H9 (cell line): ENCODE measurements around the gene PRPH2. TPM values are rescaled to one million over a fixed set of nuclear protein-coding genes. Genes with fewer than 3 reads are reported as not detected.

Experiments
- DNase-seq: peaks from one replicate; pipeline ENCODE4 v3.0.0-alpha.2; 2017
- H2AFZ ChIP-seq: one replicate; pipeline ENCODE4 v1.6.1; 2013; ENCODE audit warnings: mild to moderate bottlenecking, low read length, control low read depth, moderate library complexity
- H2AK5ac ChIP-seq: 2 replicates; pipeline ENCODE4 v1.6.1; 2013; ENCODE audit warnings: low read length, control low read depth, mixed read lengths; ENCODE audit not compliant: insufficient read length
- H2BK120ac ChIP-seq: one replicate; pipeline ENCODE4 v1.6.1; 2013; ENCODE audit warnings: low read depth, mild to moderate bottlenecking, low read length, control low read depth, inconsistent platforms; ENCODE audit not compliant: poor library complexity, severe bottlenecking
- H2BK12ac ChIP-seq: 2 replicates; pipeline ENCODE4 v1.6.1; 2013; ENCODE audit warnings: low read length, control low read depth, mixed read lengths, low read depth; ENCODE audit not compliant: insufficient read length
- H2BK15ac ChIP-seq: 2 replicates; pipeline ENCODE4 v1.6.1; 2013; ENCODE audit warnings: low read depth, low read length, control low read depth
- H2BK20ac ChIP-seq: one replicate; pipeline ENCODE4 v1.6.1; 2013; ENCODE audit warnings: low read depth, mild to moderate bottlenecking, low read length, control low read depth, inconsistent platforms; ENCODE audit not compliant: poor library complexity, severe bottlenecking
- H2BK5ac ChIP-seq: 2 replicates; pipeline ENCODE4 v1.6.1; 2013; ENCODE audit warnings: low read length, control low read depth, mixed read lengths; ENCODE audit not compliant: insufficient read length
- H3K14ac ChIP-seq: 2 replicates; pipeline ENCODE4 v1.6.1; 2013; ENCODE audit warnings: low read length, control low read depth; ENCODE audit not compliant: insufficient read depth
- H3K18ac ChIP-seq: 2 replicates; pipeline ENCODE4 v1.6.1; 2013; ENCODE audit warnings: low read depth, mild to moderate bottlenecking, mixed read lengths, low read length, control low read depth; ENCODE audit not compliant: insufficient read length
- H3K23ac ChIP-seq: 2 replicates; pipeline ENCODE4 v1.6.1; 2013; ENCODE audit warnings: low read length, control low read depth, mixed read lengths, low read depth; ENCODE audit not compliant: insufficient read length
- H3K23me2 ChIP-seq: 2 replicates; pipeline ENCODE4 v1.6.1; 2013; ENCODE audit warnings: low read depth, mild to moderate bottlenecking, mixed read lengths, low read length, control low read depth; ENCODE audit not compliant: insufficient read length, poor library complexity, severe bottlenecking
- H3K27ac ChIP-seq: 2 replicates; pipeline ENCODE4 v1.5.1; 2013; ENCODE audit warnings: low read length, control low read depth, mixed read lengths, low read depth; ENCODE audit not compliant: insufficient read length
- H3K27me3 ChIP-seq: 2 replicates; pipeline ENCODE4 v1.6.1; 2013; ENCODE audit warnings: low read length, control low read depth, inconsistent platforms; ENCODE audit not compliant: insufficient read depth
- H3K4ac ChIP-seq: 2 replicates; pipeline ENCODE4 v1.6.1; 2013; ENCODE audit warnings: low read depth, mild to moderate bottlenecking, control low read depth, inconsistent platforms, low read length, moderate library complexity
- H3K4me1 ChIP-seq: 2 replicates; pipeline ENCODE4 v1.6.1; 2013; ENCODE audit warnings: low read length, control low read depth, inconsistent platforms; ENCODE audit not compliant: insufficient read depth
- H3K4me2 ChIP-seq: 2 replicates; pipeline ENCODE4 v1.6.1; 2013; ENCODE audit warnings: low read length, control low read depth, mixed read lengths; ENCODE audit not compliant: insufficient read length, insufficient read depth
- H3K56ac ChIP-seq: 2 replicates; pipeline ENCODE4 v1.6.1; 2013; ENCODE audit warnings: low read depth, mild to moderate bottlenecking, mixed read lengths, low read length, control low read depth; ENCODE audit not compliant: insufficient read length
- H3K79me1 ChIP-seq: 2 replicates; pipeline ENCODE4 v1.6.1; 2013; ENCODE audit warnings: low read depth, mild to moderate bottlenecking, moderate library complexity, low read length, control low read depth, inconsistent platforms; ENCODE audit not compliant: insufficient read depth, poor library complexity, severe bottlenecking
- H3K79me2 ChIP-seq: 2 replicates; pipeline ENCODE4 v1.6.1; 2013; ENCODE audit warnings: low read length, control low read depth, inconsistent platforms; ENCODE audit not compliant: insufficient read depth
- H3K9ac ChIP-seq: 2 replicates; pipeline ENCODE4 v1.6.1; 2013; ENCODE audit warnings: low read length, control low read depth, mixed read lengths; ENCODE audit not compliant: insufficient read length; ENCODE audit errors: extremely low read depth
- H3K9me3 ChIP-seq: one replicate; pipeline ENCODE4 v1.6.1; 2013; ENCODE audit warnings: low read depth, low read length, inconsistent platforms; ENCODE audit not compliant: control insufficient read depth
- H3T11ph ChIP-seq: one replicate; pipeline ENCODE4 v1.6.1; 2013; ENCODE audit warnings: mild to moderate bottlenecking, low read length, control low read depth, inconsistent platforms
- H4K20me1 ChIP-seq: one replicate; pipeline ENCODE4 v1.6.1; 2013; ENCODE audit not compliant: control insufficient read depth, insufficient read length, insufficient read depth
- H4K5ac ChIP-seq: 2 replicates; pipeline ENCODE4 v1.6.1; 2013; ENCODE audit warnings: low read depth, mild to moderate bottlenecking, mixed read lengths, low read length, control low read depth; ENCODE audit not compliant: insufficient read length
- H4K8ac ChIP-seq: replicated peaks from 2 replicates; pipeline ENCODE4 v1.6.1; 2013; ENCODE audit warnings: low read length, control low read depth, mixed read lengths, low read depth; ENCODE audit not compliant: insufficient read length
- H4K91ac ChIP-seq: 2 replicates; pipeline ENCODE4 v1.6.1; 2013; ENCODE audit warnings: low read depth, mild to moderate bottlenecking, moderate library complexity, mixed read lengths, low read length, control low read depth; ENCODE audit not compliant: insufficient read length
- H3K27ac Mint-ChIP-seq, 3 experiments: 2 replicates in 2 of 3; 3 replicates in 1 of 3; pipeline ENCODE4 v1.8.0; 2020 to 2021; ENCODE audit warnings: mixed read lengths in 3 of 3, mild to moderate bottlenecking in 1 of 3, moderate library complexity in 1 of 3
- H3K27me3 Mint-ChIP-seq: 2 replicates; pipeline ENCODE4 v1.8.0; 2021; ENCODE audit warnings: low read depth, mild to moderate bottlenecking, moderate library complexity, mixed read lengths
- H3K36me3 Mint-ChIP-seq, 3 experiments: 2 replicates in 2 of 3; 3 replicates in 1 of 3; pipeline ENCODE4 v1.8.0; 2020 to 2021; ENCODE audit warnings: low read depth in 3 of 3, mixed read lengths in 3 of 3; ENCODE audit not compliant: insufficient read depth in 1 of 3
- H3K4me1 Mint-ChIP-seq, 2 experiments: 2 replicates each; pipeline ENCODE4 v1.8.0; 2020; ENCODE audit warnings: mixed read lengths in 2 of 2
- H3K4me3 Mint-ChIP-seq, 2 experiments: 2 replicates in 1 of 2; 3 replicates in 1 of 2; pipeline ENCODE4 v1.8.0; 2020 to 2021; ENCODE audit warnings: mild to moderate bottlenecking in 2 of 2, mixed read lengths in 2 of 2, moderate library complexity in 1 of 2
- H3K9me3 Mint-ChIP-seq, 2 experiments: 2 replicates in 1 of 2; 3 replicates in 1 of 2; pipeline ENCODE4 v1.8.0; 2020; ENCODE audit warnings: mild to moderate bottlenecking in 2 of 2, mixed read lengths in 2 of 2, moderate library complexity in 1 of 2
- WGBS: extraction: QIAGEN DNeasy Blood & Tissue Kit; methylation state at CpG from one replicate; pipeline ENCODE4 v1.1.7; 2013; ENCODE audit warnings: missing lambda C conversion rate, low lambda C conversion rate, mixed read lengths; ENCODE audit not compliant: insufficient read length; ENCODE audit errors: extremely low coverage; 5-methylcytosine and 5-hydroxymethylcytosine counted together
- total RNA-seq: library from RNA; stranded (reverse); gene quantifications from 2 replicates; pipeline ENCODE4 v1.2.1, GENCODE V29; 2021
- TF ChIP-seq, protein P1 (sequence below): fragments of 200-600 bp; sonication (generic); conservative IDR thresholded peaks from 3 replicates; pipeline ENCODE4 v1.8.0; 2021; ENCODE audit warnings: antibody characterized with exemption, mild to moderate bottlenecking

PRPH2 gene
- total RNA-seq, 1 experiment from 2014 or later: 0.31 TPM

- peak; percentile 93 for DNase-seq
- H2BK120ac ChIP-seq: peak overlapping the region; percentile 56
- no peaks in the 10 kb centered on the region for H3K9me3 ChIP-seq
- H4K91ac ChIP-seq: no peak overlapping the region
- H3K4me1 ChIP-seq: no peaks in the 10 kb centered on the region
- Mint-ChIP-seq H3K27ac (peak overlapping the region; percentile 80 to 96 (median 86)), H3K27me3 (no peaks in the 10 kb centered on the region), H3K4me1 (peaks cover 12 to 24% of the 10 kb centered on the region in 2 experiments), H3K4me3 (peak overlapping the region; percentile 98 to 100), H3K36me3 (peaks cover 2 to 4% (median 4%) of the 10 kb centered on the region in 3 experiments; a peak in 6 of 7 replicates), H3K9me3 (no peaks in the 10 kb centered on the region)
- TF ChIP-seq, protein P1, sequence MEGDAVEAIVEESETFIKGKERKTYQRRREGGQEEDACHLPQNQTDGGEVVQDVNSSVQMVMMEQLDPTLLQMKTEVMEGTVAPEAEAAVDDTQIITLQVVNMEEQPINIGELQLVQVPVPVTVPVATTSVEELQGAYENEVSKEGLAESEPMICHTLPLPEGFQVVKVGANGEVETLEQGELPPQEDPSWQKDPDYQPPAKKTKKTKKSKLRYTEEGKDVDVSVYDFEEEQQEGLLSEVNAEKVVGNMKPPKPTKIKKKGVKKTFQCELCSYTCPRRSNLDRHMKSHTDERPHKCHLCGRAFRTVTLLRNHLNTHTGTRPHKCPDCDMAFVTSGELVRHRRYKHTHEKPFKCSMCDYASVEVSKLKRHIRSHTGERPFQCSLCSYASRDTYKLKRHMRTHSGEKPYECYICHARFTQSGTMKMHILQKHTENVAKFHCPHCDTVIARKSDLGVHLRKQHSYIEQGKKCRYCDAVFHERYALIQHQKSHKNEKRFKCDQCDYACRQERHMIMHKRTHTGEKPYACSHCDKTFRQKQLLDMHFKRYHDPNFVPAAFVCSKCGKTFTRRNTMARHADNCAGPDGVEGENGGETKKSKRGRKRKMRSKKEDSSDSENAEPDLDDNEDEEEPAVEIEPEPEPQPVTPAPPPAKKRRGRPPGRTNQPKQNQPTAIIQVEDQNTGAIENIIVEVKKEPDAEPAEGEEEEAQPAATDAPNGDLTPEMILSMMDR: no peak
- no peak overlapping the region for H2AK5ac ChIP-seq
- no peaks in the 10 kb centered on the region for H3K27me3 ChIP-seq
- H3K79me2 ChIP-seq: peaks cover 6% of the 10 kb centered on the region; the same call in 1 of the 2 replicates
- H3K56ac ChIP-seq: no peak overlapping the region
- H4K8ac ChIP-seq: no peak overlapping the region
- no peak overlapping the region for H4K5ac ChIP-seq
- no peak overlapping the region for H2BK20ac ChIP-seq
- H4K20me1 ChIP-seq: no peaks in the 10 kb centered on the region
- H3K14ac ChIP-seq: peak overlapping the region; percentile 69; the same call in 1 of the 2 replicates
- H3K4ac ChIP-seq: no peak overlapping the region; the same call in 1 of the 2 replicates
- H3K23me2 ChIP-seq: peaks cover 23% of the 10 kb centered on the region
- no peak overlapping the region for H2AFZ ChIP-seq
- H2BK15ac ChIP-seq: no peak overlapping the region
- peaks cover 8% of the 10 kb centered on the region for H3K79me1 ChIP-seq
- H3K9ac ChIP-seq: peak overlapping the region; percentile 81
- H3K27ac ChIP-seq: peak overlapping the region; percentile 90
- H3K23ac ChIP-seq: no peak overlapping the region
- no CpG with 5 or more reads among the region's 55 CpGs for WGBS
- H3T11ph ChIP-seq: no peak overlapping the region
- H2BK5ac ChIP-seq: no peak overlapping the region
- no peak overlapping the region for H2BK12ac ChIP-seq
- H3K4me2 ChIP-seq: peak overlapping the region; percentile 90
- H3K18ac ChIP-seq: peak overlapping the region; percentile 97
Measured at GRCh38 chr6:42746463-42747391, 24.3 kb upstream of the PRPH2 start.
